Body of pancreas (tissue), 4 donors: ENCODE measurements around the gene ATF6. TPM values are rescaled to one million over a fixed set of nuclear protein-coding genes. Genes with fewer than 3 reads are reported as not detected.
A peak's percentile ranks its signal among the peaks of the same experiment; 100 is the strongest.

Source experiments
- ATAC-seq: fragments of 150-250 bp; one replicate; pipeline ENCODE4 v1.9.1; 2016
- DNase-seq, 4 donors: peaks; one replicate each; pipeline ENCODE4 v3.0.0-alpha.2; 2019
- H3K27ac ChIP-seq, 4 donors: fragments of 200-600 bp; sonication (generic); 1 replicate in 3 of 4; 2 replicates in 1 of 4; pipeline versions ENCODE4 v1.5.1 to v1.6.1; 2016 to 2019; ENCODE audit warnings: mild to moderate bottlenecking in 1 of 4, mixed read lengths in 1 of 4, moderate library complexity in 1 of 4
- H3K27me3 ChIP-seq, 2 donors: fragments of 200-600 bp; sonication (generic); one replicate each; pipeline ENCODE4 v1.6.0; 2016; ENCODE audit warnings: mild to moderate bottlenecking in 1 of 2
- H3K36me3 ChIP-seq, 2 donors: fragments of 200-600 bp; sonication (generic); replicated peaks in 1 of 2; 2 replicates each; pipeline ENCODE4 v1.5.1; 2016; ENCODE audit warnings: low read depth in 2 of 2; ENCODE audit not compliant: insufficient read depth in 1 of 2
- H3K4me1 ChIP-seq: fragments of 200-600 bp; sonication (generic); one replicate; pipeline ENCODE4 v1.6.0; 2016
- H3K4me3 ChIP-seq, 2 donors: fragments of 200-600 bp; sonication (generic); 1 replicate in 1 of 2; 2 replicates in 1 of 2; pipeline ENCODE4 v1.5.1; 2016 to 2019
- H3K9me3 ChIP-seq, 3 donors: fragments of 200-600 bp; sonication (generic); 1 replicate in 2 of 3; 2 replicates in 1 of 3; pipeline ENCODE4 v1.5.1; 2016
- POLR2A ChIP-seq, 3 donors: fragments of 450-650 bp; IDR thresholded peaks; one replicate each; pipeline ENCODE4 v1.6.1; 2016; ENCODE audit warnings: antibody characterized with exemption in 3 of 3, mild to moderate bottlenecking in 2 of 3
- WGBS, 2 donors: methylation state at CpG; one replicate each; pipeline ENCODE4 v1.1.5; 2017; 5-methylcytosine and 5-hydroxymethylcytosine counted together
- intact Hi-C: fragments of 100-400 bp; cut with DNase I; formaldehyde crosslinking; loops from one replicate; pipeline ENCODE4 v1.15.1; 2023
- total RNA-seq, 2 donors: library from RNA; depleted of rRNA; stranded (reverse); fragments of >200 nt; gene quantifications; one replicate each; pipeline ENCODE4 v1.1.0, GENCODE V29; 2016
- TF ChIP-seq, protein P1 (sequence below), 7 experiments: fragments of 450-650 bp in 4 of 7; fragments of 200-600 bp in 3 of 7; sonication (generic) in 3 of 7; IDR thresholded peaks; one replicate each; pipeline ENCODE4 v1.5.1; 2016 to 2019; ENCODE audit warnings: antibody characterized with exemption in 7 of 7

Gene ATF6
- total RNA-seq, 2 donors from 2014 or later, result 12.5 to 16.3 TPM

- no peak overlapping the region for H3K27ac ChIP-seq
- DNase-seq (no peak), ATAC-seq (no peak)
- intact Hi-C loops, result no loop called here
- TF ChIP-seq, protein P1, sequence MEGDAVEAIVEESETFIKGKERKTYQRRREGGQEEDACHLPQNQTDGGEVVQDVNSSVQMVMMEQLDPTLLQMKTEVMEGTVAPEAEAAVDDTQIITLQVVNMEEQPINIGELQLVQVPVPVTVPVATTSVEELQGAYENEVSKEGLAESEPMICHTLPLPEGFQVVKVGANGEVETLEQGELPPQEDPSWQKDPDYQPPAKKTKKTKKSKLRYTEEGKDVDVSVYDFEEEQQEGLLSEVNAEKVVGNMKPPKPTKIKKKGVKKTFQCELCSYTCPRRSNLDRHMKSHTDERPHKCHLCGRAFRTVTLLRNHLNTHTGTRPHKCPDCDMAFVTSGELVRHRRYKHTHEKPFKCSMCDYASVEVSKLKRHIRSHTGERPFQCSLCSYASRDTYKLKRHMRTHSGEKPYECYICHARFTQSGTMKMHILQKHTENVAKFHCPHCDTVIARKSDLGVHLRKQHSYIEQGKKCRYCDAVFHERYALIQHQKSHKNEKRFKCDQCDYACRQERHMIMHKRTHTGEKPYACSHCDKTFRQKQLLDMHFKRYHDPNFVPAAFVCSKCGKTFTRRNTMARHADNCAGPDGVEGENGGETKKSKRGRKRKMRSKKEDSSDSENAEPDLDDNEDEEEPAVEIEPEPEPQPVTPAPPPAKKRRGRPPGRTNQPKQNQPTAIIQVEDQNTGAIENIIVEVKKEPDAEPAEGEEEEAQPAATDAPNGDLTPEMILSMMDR (IDR thresholded peaks at IDR 0.05), result no peak
- no peak for TF ChIP-seq POLR2A (IDR thresholded peaks at IDR 0.05)
- no peaks in the 10 kb centered on the region for H3K9me3 ChIP-seq
- H3K4me1 ChIP-seq, result no peaks in the 10 kb centered on the region
- 96 to 100% methylated on average over 1 of the region's 1 CpG for WGBS, 2 donors
- H3K4me3 ChIP-seq, result no peak overlapping the region
- H3K36me3 ChIP-seq, result no peaks in the 10 kb centered on the region
- no peaks in the 10 kb centered on the region for H3K27me3 ChIP-seq
Measured at GRCh38 chr1:161929137-161929536, 163.0 kb downstream of the ATF6 start.

DNA sequence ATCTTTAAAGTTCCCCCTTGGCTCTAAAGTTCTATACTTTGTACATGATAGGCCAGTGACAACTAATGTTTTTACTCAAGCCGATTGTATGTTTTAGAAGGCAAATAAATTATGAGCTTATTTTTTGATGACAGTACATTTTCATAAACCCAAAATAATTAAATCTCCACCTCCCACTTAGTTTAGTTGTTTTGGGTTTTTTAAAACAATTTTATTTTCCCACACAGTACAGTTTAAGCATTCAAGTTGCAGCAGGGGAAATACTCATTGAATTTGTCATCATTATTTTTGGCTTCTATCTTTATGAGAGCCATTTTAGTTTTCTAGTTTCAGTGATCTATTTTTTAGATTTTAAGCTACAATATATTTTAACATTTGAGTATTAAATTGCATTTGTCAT, 163.9 kb downstream of the ATF6 start:
- no peaks in the 10 kb centered on the region for H3K4me1 ChIP-seq
- 71 to 81% methylated on average over 1 of the region's 1 CpG for WGBS, 2 donors
- DNase-seq (no peak), ATAC-seq (no peak)
- no peak overlapping the region for H3K27ac ChIP-seq
- TF ChIP-seq, protein P1 (IDR thresholded peaks at IDR 0.05), result no peak
- no peak for TF ChIP-seq POLR2A (IDR thresholded peaks at IDR 0.05)
- intact Hi-C loops, result no loop called here
- no peaks in the 10 kb centered on the region for H3K27me3 ChIP-seq
- H3K4me3 ChIP-seq, result no peak overlapping the region
- no peaks in the 10 kb centered on the region for H3K9me3 ChIP-seq
- H3K36me3 ChIP-seq, result no peaks in the 10 kb centered on the region

DNA sequence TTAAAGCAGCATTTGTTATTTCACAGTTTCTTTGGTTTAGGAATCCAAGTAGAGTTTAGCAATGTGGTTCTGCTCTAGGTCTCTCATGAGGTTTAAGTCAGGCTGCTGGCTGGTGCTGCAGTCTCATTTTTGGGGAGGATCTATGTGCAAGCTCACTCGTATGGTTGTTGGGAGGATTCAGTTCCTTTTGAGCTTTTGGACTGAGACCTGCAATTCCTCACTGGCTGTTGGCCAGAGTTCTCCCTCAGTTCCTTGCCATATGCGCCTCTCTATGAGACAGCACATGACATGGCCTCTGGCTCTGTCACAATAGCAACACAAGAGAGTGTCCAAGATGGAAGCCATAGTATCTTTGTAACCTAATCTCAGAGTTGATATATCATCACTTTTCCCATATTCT, 166.5 kb downstream of the ATF6 start:
- Histone ChIP-seq H3K27ac (no peak overlapping the region), H3K36me3 (no peaks in the 10 kb centered on the region), H3K4me1 (no peaks in the 10 kb centered on the region), H3K9me3 (no peaks in the 10 kb centered on the region), H3K27me3 (no peaks in the 10 kb centered on the region), H3K4me3 (no peak overlapping the region)
- WGBS, 2 donors, result 71 to 96% methylated on average over 2 of the region's 2 CpGs
- ATAC-seq, result no peak
- no peak for TF ChIP-seq POLR2A (IDR thresholded peaks at IDR 0.05)
- TF ChIP-seq, protein P1 (IDR thresholded peaks at IDR 0.05), result no peak
- intact Hi-C loops, result no loop called here
- peak in 2 of 4 donors; percentile 11 to 20 for DNase-seq

GRCh38 chr1:161933592-161934588, 167.8 kb downstream of the ATF6 start:
- 68 to 86% methylated on average over 6 of the region's 6 CpGs for WGBS, 2 donors
- DNase-seq, result no peak

More at GRCh38 chr1:161933592-161934588, 167.8 kb downstream of the ATF6 start:
- Histone ChIP-seq H3K27me3 (no peaks in the 10 kb centered on the region), H3K9me3 (no peaks in the 10 kb centered on the region), H3K27ac (no peak overlapping the region), H3K36me3 (no peaks in the 10 kb centered on the region), H3K4me1 (no peaks in the 10 kb centered on the region), H3K4me3 (no peak overlapping the region)
- TF ChIP-seq POLR2A (IDR thresholded peaks at IDR 0.05), result no peak
- TF ChIP-seq, protein P1 (IDR thresholded peaks at IDR 0.05), result no peak
- intact Hi-C loops, result no loop called here
- ATAC-seq, result no peak
